Activated CD4-positive, alpha-beta T cell treated with anti-CD3 and anti-CD28 coated beads, Interleukin-2, amount 50 U/mL, for 24 hours (primary cell): ENCODE measurements around the gene COL6A1.
"Not testable (repeated sequence)": the region's sequence is repeated elsewhere in the genome, so short reads cannot be mapped to it uniquely, and the experiment has no call there.

Experiments used
- DNase-seq, 2 donors: peaks; one replicate each; pipeline ENCODE4 v3.0.0-alpha.2; 2020; ENCODE audit warnings: low read depth in 1 of 2, low spot score in 1 of 2

COL6A1 gene

GRCh38 chr21:46004168-46004861, 22.7 kb downstream of the COL6A1 start:
- DNase-seq, result no peak

DNA sequence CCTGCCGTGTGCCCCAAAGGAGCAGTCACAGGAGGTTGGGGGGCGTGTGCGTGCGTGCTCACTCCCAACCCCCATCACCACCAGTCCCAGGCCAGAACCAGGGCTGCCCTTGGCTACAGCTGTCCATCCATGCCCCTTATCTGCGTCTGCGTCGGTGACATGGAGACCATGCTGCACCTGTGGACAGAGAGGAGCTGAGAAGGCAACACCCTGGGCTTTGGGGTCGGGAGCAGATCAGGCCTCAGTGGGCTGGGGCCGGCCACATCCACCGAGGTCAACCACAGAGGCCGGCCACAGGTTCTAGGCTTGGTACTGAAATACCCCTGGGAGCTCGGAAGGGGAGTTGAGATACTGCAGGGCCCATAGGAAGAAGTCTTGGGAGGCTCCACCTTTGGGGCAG, 23.5 kb downstream of the COL6A1 start:
- no peak for DNase-seq

- no peak for DNase-seq
Observed at GRCh38 chr21:46005481-46005881, 23.9 kb downstream of the COL6A1 start.

GRCh38 chr21:46005894-46006546, 24.4 kb downstream of the COL6A1 start:
- DNase-seq, result not testable (repeated sequence)

DNA sequence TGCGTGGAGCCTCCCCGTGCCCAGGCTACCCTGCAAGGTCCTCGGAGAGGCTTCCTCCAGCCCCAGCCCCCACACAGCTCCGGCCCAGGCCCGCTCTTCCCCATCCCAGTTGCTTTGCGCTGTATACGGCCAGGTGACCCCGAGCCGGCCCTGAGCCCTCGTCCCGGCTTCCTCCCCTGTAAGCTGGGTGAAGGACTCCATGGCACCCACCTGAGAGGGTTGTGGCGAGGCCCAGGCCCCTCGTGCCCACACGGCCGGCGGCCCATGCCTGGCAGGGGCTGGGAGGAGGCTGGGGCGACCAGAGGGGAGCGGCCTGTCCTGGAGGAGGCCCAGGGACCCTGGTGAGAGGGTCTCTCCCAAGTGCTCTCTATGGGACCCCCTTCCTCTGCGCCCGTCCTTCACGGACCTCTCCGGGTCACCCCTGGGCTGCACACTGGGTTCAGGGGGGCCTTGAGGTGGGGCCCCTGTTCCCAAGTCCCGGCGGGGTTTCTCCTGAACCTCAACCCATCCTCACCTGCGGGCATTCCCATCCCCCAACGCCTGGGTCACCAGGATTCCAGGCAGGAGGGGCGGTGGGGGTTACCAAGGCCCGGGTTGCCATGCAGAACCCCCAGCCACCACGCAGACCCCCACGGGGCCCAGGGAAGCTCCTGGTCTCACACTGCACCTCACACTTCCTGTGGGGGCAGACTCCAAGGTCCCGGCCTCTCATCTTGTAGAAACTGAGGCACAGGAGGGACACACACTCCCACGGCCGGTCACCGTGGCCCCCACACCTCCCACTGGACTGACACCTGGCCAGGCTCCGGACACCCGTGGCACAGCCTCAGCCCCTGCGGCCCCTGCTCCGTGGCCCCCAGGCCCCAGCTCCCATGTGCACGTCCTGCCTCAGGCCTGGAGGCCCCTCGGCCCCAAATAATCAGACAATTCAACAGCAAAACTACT, 25.2 kb downstream of the COL6A1 start:
- no peak for DNase-seq

GRCh38 chr21:46007492-46007868, 25.9 kb downstream of the COL6A1 start:
- DNase-seq, result no peak

DNA sequence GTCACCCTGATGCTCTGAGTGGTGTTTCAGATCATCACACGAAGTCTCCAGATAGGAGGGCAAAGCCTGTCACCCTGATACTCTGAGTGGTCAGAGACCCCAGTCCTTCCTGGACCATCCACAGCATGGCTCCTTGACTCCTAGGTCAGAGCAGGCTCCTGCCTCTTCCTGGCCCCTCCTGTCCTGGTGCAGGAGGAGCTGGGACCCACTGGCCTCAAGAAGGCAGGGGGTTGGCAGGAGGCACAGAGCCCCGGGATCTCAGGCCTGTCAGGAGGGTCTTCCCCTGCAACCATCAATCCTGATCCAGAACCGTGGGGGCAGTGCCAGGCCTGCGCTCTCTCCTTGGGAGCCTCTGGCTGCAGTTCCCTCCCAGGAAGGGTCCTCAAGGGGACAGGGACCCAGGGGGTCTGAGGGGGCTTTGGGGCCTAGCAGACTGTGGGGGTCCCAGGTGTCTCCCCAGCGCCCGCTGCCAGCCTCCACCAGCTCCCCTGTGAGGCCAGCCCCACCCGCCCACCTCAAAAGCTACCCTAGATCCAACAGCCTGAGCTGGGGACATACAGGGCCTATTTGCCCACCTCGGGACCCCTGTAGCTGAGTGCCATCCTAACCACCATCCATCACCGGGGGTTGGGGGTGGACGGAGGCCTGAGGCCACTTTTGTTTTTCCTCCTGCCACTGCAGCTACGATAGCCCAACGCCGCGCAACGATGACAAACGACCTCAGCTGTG, 27.5 kb downstream of the COL6A1 start:
- DNase-seq, result no peak

GRCh38 chr21:46009951-46010705, 28.6 kb downstream of the COL6A1 start:
- DNase-seq, result no peak

DNA sequence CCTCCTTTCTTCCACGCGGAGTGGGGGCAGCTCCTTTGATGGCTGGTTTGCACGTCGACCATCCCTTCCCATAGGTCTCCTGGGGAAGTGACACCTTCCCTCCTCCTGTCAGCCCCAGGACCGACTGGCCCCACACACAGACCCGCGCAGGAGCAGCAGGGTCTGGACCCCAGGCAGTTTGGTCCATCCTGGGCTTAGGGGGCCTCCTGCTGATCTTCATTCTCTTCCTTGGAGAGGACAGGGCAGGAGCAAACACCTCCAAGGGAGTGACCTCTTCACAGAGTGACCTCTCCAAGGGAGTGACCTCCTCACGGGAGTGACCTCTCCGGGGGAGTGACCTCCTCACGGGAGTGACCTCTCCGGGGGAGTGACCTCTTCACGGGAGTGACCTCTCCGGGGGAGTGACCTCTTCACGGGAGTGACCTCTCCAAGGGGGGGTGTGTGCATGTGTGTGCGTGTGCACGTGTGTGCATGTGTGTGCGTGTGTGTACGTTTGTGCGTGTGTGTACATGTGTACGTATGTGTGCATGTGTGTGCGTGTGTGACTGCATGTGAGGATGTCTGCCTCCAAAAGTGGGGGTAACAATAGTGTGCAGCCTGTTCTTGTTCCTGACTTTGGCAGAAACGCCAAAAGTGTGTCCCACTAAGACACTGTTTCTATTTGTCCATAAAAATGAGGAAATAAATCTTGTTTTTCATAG, 29.8 kb downstream of the COL6A1 start:
- DNase-seq, result no peak

DNA sequence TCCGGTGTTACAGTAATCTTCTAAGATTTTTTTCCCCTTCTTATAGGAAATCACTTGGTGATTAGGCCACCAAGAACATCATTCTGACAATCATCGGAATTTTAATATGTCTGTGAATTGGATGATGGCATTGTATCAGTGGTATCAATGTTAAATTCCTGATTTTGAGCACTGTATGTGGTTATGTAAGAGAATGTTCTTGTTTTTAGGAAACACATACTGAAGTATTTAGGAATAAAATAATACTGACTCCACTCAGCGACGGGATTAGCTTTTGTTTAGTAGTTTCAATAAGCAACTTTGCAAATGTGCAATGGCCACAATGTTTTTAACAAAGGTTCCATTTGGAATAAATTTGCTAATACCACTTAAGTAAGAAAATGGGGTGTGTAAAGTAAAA, 30.6 kb downstream of the COL6A1 start:
- no peak for DNase-seq

DNA sequence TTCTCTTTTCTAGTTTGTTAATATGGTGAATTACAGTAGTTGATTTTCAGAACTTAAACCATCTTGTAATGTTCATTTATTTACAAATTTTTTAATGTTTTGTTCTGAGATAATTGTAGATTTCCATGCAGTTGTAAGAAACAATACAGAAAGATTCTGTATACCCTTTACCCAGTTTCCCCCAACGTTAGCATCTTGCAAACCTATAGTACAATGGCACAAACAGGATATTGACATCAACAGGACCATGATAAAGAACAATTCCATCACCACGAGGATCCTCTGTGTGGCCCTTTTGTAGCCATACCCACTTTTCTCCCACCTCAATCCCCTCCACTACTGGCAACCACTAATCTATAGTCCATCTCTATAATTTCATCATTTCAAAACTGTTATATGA, 33.3 kb downstream of the COL6A1 start:
- no peak for DNase-seq

- no peak for DNase-seq
Observed at GRCh38 chr21:46017148-46017547, 35.6 kb downstream of the COL6A1 start.

DNA sequence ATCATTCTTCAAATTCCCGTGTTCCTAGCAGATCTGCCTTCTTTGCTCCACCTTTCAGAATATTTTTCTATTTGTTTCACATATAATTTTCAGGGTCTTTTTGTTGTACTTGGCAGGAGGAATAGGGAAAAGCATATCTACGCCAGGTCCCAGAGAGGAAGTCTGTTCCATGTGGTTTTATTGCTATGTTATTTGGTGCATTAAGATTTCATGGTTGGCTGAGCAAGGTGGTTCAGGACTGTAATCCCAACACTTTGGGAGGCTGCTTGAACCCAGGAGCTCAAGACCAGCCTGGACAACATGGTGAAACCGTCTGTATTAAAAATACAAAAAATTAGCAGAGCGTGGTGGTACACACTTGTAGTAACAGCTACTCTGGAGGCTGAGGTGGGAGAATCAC, 36.1 kb downstream of the COL6A1 start:
- no peak for DNase-seq

DNA sequence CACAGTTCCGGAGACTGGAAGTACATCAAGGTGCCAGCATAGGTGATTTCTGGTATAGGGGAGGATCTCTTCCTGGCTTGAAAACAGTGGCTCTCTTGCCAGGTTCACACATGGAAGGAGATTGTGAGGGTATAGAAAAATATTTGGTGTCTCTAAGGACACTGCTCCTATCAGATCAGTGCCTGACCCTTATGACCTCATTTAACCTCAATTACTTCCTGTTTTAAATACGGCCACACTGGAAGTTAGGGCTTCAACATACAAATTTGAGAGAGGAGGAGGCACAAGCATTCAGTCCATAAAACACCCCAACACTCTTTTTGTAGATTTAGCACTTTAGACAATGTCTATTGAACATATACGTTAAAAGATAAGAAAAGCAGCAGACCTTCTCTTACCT, 37.0 kb downstream of the COL6A1 start:
- no peak for DNase-seq

- DNase-seq, result no peak
Observed at GRCh38 chr21:46020581-46020980, 39.0 kb downstream of the COL6A1 start.

- no peak for DNase-seq
Observed at GRCh38 chr21:46021398-46021797, 39.8 kb downstream of the COL6A1 start.

GRCh38 chr21:46021978-46022544, 40.5 kb downstream of the COL6A1 start:
- DNase-seq, result no peak

GRCh38 chr21:46022551-46023525, 41.3 kb downstream of the COL6A1 start:
- DNase-seq, result no peak
